ENCODE results near the gene KRT71.

Gene KRT71

DNA sequence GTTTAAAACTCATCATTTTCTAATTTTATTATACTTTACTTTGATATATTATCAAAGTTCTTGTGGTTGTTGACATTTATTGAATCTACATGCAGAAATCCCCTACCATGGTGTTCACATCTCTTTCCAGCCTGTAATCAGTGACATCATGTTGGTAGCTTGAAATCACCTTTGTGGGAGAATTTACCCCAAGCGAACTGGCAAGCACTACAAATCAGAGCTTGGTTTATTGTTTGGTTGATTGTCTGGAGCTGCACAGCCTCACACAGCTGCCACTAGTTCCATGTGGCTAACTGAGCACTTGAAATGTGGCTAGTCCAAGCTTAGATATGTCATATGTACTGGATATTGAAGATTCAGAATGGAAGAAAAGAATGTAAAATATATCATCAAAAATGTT, 17.4 kb downstream of the KRT71 start:
- no peak for FAIRE-seq

DNA sequence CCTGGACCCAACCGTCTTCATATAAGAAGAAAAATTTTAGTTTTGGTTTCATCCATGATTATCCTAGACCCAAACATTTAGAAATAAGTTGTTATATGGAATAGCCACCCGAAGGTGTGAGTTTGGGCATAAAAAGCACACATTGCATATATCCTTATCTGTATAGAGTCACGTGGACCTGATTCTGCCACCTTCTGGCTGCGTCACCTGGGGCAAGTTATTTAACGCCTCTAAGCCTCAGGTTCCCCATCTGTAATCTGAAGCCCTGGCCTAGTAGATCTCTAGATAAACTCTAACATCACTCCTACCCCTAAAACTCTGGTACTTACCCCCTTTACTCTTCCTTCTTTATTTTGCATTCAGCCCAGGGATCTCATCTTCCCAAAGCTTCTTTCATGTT, 18.5 kb downstream of the KRT71 start:
- FAIRE-seq: no peak

DNA sequence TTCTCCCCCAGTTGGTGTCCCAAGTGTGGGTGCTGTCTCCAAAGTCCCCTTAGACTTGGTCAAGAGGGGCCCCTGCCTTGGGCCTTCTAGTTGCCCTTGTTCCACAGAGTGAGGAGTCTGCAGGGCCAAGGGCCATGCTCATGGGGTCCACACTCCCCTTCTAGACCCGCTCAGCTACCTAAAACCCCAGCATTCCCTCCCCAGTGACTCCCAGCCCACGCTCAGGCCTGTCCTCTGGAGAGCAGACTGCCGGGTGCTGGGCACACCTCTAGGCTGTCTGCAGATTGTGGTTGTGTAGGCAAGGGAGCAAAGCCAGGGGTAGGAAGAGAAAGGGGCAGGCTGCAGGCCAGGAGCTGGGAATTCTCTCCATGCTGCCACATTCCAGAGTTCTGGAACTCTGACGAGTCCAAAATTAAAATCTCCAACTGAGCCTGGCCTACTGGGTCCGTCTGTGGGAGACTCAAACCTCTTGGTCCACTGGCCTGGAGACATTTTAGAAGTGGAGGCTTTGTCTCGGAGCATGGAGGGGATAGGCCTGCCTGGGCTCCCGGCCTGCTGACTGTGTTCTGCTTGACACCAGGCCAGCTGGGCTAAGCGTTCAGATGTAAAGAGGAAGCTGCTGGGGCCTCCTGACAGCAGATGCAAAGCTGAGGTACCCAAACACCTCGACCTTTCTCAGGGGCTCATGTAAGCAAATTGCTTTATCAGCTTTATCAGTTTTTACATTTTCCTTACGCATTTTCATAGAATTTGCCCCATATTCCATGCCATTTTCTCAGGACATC, 19.1 kb downstream of the KRT71 start:
- no peak for FAIRE-seq

DNA sequence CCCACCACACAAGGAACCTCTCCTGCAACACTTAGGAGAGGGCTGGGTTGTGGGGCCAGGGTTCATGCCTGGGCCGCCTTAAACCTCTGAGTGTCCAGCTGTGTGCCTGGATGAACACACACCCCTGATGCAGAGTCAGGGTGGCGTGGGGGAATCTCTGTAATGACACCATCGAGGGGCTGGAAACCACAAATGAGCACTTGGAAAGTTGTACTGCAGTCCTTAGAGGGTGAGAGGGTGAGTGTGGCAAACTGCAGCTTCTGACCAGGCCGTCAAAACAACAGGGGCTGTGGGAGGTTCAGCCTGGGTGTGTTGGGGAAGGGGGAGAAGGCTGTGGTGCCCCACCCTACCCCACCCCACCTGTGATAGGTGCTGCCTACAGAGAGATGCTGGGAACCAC, 20.3 kb downstream of the KRT71 start:
- no peak for FAIRE-seq

DNA sequence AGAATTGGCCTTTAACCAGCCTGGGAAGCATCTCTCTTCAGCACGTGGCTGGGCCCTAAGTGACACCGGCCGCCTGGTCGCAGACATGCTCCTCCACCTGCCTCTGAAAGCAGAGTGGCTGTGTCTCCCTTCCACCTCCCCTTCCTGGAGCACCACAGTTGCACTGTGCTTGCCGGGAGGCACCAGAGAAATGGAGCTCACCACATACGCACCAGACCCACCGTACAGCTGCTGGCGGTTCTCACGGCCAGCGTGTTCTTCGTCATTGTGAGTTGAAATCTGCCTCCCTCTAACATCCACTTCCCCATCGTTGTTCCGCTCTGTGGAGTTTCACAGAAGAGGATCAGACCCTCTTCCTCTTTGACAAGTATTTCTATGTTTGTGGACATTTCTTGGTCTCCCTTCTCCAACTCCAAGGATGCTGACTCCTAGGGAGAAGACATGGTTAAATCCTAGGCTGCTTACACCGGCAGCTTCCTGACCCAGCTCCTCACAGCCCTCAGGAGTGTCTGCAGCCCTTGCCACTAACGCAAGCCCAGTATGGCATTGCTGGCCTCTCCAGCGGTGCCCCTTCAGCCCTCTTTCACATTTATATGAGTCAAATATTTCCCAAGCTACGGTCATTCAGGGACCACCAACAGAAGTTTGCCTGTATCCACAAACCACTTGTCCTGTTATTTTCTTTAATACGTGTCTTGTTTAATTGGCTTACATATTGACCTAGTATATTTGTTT, 21.2 kb downstream of the KRT71 start:
- no peak for FAIRE-seq

DNA sequence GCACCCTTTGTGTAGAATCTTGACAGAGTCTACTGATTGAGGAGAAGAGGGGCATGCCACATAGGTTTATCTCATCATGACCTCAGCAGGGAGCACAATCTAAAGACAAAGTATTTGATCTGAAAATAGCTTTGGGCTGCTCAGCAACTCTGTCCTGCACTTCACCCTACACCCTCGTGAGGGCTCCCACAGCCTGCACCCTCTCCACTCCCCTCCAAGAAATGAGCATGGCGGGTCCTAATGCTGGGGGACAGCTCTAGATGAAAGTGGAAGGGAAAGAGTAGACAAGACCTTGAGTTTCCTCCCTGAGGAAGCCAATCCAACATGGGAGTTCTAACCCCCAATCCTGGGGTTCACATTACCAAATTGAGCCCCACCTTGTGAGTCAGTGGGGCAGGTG, 22.0 kb downstream of the KRT71 start:
- no peak for FAIRE-seq

DNA sequence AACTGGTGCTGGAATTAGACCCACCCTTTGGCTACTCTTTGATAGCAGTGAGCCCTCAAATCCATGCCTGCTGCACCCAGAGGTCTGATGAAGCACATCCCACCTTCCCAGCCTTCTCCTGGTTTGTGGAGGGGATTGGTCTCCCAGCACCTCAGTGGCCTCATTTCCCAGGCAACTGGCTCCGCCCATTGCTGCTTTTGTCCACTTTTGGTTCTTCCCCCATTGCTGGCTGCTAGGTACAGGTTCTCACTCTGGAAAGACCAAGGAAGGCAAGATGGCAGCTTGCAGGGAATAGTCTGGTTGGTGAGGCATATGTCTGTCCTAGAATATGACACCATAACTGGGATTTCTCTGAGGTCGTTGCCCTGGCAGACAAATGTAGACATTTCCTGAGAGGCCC, 22.6 kb downstream of the KRT71 start:
- FAIRE-seq: no peak

GRCh38 chr12:52529846-52530245, 23.1 kb downstream of the KRT71 start:
- FAIRE-seq: no peak

- no peak for FAIRE-seq
Observed at GRCh38 chr12:52529417-52529816, 23.5 kb downstream of the KRT71 start.

DNA sequence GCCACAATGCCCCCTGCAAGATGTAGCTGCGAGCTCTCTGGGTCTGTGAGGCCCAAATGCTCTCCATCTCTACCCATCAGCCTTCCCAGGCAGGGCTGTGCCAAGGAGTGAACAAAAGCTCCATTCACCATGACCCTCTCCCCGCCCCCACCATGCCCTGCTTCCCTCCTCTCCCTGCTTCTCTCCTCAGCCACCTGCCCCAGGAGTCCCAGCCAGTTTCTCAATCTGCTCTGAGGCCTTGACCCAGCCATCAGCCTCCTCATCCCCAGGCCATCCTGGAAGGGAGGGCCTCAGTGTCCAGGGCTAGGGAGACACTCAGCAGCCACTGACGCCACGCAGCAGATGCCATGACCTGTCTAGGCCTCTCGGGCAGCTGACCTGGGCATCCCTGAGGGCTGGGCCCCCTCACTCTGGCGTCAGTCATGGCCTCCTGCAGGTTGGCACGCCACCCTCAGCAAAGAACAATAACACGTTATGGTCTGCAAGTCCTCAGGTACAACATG, 24.3 kb downstream of the KRT71 start:
- FAIRE-seq: no peak

GRCh38 chr12:52527121-52527800, 25.7 kb downstream of the KRT71 start:
- FAIRE-seq: no peak

DNA sequence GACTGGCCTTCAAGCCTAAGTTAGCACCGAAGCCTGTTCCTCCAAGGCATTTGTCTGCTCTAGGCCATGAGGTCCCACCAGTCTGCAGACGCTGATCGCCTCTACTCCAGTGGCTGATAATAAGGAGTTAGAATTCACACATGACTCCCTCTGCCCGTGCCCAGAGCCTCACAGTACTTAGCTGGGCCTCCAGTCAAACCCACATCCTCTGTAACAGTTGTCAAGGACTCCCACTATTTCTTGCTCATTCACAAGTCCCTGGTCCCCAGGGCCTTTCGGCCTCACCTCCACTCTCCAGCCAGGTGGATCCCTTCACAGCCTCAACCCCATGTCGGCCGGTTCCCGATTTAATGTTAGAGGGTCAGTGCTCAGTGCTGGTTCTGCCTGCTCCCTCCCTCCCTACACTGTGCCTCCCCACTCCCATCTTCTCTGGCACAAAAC, 26.4 kb downstream of the KRT71 start:
- no peak for FAIRE-seq

DNA sequence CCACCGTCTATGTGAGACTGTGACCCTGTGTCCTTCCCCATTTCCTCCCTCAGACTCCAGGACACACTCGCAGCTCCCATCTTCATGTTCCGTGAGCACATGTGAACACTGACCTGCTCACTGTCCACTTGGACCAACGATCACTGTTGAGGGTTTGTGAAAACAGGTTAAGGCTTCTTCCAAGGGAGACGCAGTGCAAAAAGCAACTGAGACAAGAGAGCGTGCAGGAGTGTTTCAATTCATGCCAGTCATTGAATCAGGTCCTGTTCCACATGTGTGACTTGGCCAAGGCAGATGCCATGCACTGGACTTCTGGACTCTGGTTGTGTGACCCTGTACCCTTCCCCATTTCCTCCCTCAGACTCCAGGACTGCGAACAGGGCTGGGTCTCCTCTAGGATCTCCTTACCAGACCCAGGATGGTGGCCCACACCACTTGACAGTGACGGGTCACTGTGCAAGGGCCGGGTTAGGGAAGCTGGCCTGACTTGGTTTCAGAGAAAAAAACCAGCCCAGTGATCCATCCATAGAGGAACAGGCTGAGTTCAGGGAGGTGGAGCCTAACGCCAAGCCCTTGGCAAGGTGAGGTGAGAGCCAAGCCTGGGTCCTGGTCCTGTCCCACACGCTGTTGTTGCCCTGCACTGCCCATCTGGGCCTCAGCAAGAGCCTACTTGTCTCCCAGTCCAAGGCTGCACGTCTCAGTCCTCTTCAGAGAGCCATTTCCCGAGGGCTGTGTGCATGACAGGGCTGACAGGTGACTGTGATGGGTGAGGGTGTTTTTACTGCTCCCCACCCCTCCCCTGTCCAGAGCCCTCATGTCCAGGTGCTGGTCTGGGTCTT, 27.1 kb downstream of the KRT71 start:
- no peak for FAIRE-seq

GRCh38 chr12:52524898-52525591, 27.9 kb downstream of the KRT71 start:
- FAIRE-seq: no peak

- FAIRE-seq: no peak
Observed at GRCh38 chr12:52524241-52524897, 28.6 kb downstream of the KRT71 start.

- no peak for FAIRE-seq
Observed at GRCh38 chr12:52523824-52524223, 29.1 kb downstream of the KRT71 start.

GRCh38 chr12:52522346-52523011, 30.5 kb downstream of the KRT71 start:
- no peak for FAIRE-seq

GRCh38 chr12:52521568-52522266, 31.2 kb downstream of the KRT71 start:
- FAIRE-seq: no peak

- FAIRE-seq: no peak
Observed at GRCh38 chr12:52521175-52521567, 31.8 kb downstream of the KRT71 start.

Data from islet of Langerhans (tissue), 1 donor.